ENCODE measurements around the gene NOTCH4.
"Not testable (repeated sequence)": the region's sequence is repeated elsewhere in the genome, so short reads cannot be mapped to it uniquely, and the experiment has no call there.

NOTCH4 gene

GRCh38 chr6:32218167-32218566, 5.7 kb downstream of the NOTCH4 start:
- no peak for DNase-seq (ENCODE audit: low read depth in 3 of 3)

DNA sequence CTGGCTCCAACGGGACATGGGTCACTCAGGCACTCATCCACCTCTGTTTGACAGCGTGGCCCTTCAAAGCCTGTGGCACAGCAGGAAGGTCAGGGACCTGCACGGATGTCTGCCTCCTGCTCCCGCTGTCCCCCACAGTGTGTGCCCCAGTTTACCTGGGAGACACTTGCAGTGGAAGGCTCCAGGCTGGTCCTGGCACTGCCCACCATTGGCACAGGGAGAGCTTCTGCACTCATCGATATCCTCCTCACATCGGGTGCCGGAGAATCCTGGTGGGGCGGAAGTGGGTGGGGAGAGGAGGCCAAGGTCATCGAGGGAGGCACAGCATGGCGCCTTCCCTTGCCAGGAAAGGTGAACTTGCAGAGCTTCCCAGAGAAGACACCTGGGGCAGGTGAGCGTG, 6.9 kb downstream of the NOTCH4 start:
- DNase-seq (ENCODE audit: low read depth in 3 of 3), result no peak

- no peak for DNase-seq (ENCODE audit: low read depth in 3 of 3)
Measured at GRCh38 chr6:32216285-32216684, 7.6 kb downstream of the NOTCH4 start.

GRCh38 chr6:32215617-32216016, 8.2 kb downstream of the NOTCH4 start:
- DNase-seq (ENCODE audit: low read depth in 3 of 3), result no peak

- no peak for DNase-seq (ENCODE audit: low read depth in 3 of 3)
Measured at GRCh38 chr6:32214126-32214525, 9.7 kb downstream of the NOTCH4 start.

GRCh38 chr6:32213649-32214048, 10.2 kb downstream of the NOTCH4 start:
- DNase-seq (ENCODE audit: low read depth in 3 of 3), result no peak

DNA sequence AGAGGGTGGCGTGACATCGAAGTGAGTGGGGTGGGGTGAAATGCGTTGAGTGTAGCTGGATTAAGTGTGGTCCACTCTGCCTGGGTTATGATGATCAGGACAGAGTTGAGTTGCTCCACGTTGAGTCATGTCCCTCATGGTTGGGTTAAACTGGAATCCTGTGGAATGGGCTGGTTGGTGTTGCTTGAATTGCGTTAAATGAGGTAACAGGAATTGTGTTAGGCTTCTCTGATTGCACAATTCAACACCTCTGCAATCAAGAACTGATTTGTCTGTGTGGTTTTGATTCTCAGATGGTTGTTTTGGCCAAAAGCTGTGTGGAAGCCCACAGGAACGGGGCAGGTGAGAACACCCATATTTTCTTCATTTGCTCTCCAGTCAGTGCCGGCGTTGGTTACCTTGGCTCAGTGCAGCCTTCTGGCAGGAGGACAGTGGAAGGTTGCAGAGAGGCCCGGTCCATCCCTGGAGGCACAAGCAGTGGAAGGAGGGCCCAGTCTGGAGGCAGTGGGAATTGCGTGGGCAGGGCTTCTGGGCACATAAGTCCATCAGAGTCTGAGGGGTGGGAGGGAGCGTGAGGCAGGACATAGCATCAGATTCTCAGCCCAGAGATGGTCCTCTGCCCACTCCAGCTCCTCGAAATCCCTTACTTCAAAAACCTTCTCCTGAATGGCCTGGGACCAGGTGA, 11.6 kb downstream of the NOTCH4 start:
- DNase-seq (ENCODE audit: low read depth in 3 of 3), result no peak

GRCh38 chr6:32211432-32211831, 12.4 kb downstream of the NOTCH4 start:
- not testable (repeated sequence) for DNase-seq (ENCODE audit: low read depth in 3 of 3)

GRCh38 chr6:32210191-32210601, 13.7 kb downstream of the NOTCH4 start:
- no peak for DNase-seq (ENCODE audit: low read depth in 3 of 3)

GRCh38 chr6:32208996-32209395, 14.9 kb downstream of the NOTCH4 start:
- no peak for DNase-seq (ENCODE audit: low read depth in 3 of 3)

DNA sequence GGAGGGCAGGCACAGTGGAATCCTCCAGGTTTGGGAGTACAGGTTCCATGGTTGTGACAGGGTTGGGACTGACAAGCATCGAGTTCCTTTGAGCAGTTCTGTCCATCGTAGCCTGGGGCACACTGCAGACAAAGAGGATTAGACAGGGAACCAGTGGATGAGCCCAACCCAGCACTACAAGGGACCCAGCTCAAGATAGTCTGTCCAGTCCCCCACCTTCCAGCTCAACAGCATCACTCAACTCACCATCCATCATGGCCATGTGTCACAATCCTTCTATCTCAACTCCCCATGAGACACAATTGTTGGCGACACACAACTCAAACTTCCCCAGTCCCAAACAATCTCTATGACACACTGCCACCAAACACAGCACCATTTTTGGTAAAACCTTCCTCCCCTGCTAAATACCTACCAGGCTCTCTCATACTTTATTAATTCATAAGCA, 19.6 kb downstream of the NOTCH4 start:
- no peak for DNase-seq (ENCODE audit: low read depth in 3 of 3)

DNA sequence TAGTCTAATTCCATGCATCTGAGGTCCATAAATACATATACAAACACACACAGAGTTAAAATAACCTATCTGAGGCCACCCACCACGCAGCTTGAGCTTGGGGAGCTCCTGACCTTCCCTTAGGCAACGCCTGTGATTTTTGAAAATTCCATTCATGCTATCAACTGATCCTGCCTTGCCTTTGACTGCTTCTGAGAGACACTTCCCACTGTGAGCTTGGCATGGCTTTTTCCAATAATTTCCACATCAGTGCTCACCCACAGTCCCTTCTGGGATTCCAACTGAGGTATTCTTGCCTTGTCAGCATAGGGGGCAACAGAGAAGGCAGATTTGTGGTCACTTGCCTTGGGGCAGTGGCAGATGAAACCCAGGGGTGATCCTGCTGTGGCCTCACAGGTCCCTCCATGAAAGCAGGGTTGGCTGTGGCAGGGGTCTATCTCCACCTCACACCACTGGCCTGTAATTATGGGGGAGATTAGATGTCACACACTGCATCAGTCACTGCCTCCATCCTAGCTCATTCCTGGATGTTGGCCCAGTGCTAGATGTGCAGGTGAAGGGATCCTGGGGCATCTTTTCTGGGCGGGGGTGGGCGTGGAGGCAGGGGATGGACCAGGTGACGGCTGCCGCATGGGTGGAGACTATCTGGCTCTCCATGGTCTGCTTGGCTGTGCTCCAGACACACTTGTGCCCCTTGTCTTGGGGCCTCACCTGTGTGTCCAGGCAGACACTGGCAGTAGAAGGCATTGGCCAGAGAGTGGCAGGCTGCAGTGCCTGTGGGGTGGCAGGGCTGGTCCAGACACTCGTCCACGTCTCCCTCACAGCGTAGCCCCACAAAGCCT, 20.2 kb downstream of the NOTCH4 start:
- DNase-seq (ENCODE audit: low read depth in 3 of 3), result no peak

DNA sequence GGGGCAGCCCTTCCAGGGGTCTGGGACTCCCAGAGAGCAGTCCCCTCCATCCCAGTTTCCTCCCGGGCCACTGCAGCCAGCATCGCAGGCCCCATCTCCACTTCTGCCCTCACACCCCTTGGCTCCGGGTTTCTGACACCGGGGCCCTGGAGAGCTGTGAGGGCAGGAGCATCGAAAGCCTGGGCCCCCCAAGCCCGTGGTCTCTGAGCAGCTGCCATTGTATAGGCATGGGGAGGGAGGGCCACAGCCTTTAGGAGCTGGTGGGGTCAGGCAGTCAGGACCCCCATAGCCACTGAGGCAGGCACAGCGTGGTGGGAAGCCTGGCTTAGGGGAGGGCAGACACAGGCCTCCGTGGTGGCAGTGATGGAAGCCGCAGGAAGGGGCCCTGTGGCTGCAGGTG, 21.7 kb downstream of the NOTCH4 start:
- DNase-seq (ENCODE audit: low read depth in 3 of 3), result no peak

- DNase-seq (ENCODE audit: low read depth in 3 of 3), result no peak
Measured at GRCh38 chr6:32200711-32201475, 23.0 kb downstream of the NOTCH4 start.

- DNase-seq (ENCODE audit: low read depth in 3 of 3), result no peak
Measured at GRCh38 chr6:32198866-32199265, 25.0 kb downstream of the NOTCH4 start.

- DNase-seq (ENCODE audit: low read depth in 3 of 3), result no peak
Measured at GRCh38 chr6:32198345-32198696, 25.5 kb downstream of the NOTCH4 start.

DNA sequence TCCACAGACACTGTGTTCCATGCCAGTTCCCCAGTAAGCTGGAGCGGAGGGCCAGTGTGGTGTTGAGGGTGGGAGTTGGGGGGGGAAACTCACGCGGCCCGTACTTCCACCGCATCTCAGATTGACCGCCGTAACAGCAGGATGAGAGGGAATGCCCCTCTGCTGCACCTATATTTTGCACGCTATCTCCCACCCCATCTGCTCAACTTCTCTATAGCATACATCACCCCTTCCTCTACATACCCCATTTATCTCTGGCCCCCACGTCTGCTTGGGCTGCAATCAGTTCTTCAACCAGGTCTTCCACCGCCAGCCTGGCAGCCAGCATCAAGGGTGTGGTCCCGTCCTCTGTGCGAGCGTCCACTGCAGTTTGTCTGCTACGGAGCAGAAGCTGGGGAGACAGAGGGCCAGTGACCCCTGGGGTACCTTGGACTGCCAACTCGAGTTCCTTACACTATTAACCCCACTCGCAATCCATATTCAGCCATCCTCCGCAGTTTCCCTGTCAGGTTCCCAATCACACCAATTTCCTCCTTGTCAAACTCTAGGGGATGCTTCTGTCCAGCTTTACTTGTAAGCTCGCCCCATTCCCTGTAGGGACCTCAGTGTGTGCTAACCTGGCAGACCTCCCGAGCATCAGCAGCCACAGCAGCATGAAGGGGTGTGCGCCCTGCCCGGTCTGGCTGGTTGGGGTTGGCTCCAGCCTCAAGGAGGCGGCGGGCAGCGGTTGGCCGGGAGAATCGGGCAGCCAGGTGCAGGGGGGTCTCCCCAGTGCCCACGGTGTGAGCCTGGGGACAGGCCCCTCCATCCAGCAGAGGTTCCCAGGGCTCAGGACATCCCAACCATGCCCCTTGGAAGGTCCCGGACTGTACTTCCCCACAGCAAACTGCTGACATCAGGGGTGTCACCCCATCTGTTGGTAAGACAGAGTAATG, 26.9 kb downstream of the NOTCH4 start:
- no peak for DNase-seq (ENCODE audit: low read depth in 3 of 3)

GRCh38 chr6:32195902-32196681, 27.8 kb downstream of the NOTCH4 start:
- DNase-seq (ENCODE audit: low read depth in 3 of 3), result peak in 1 of 3 donors; percentile 61

GRCh38 chr6:32195652-32195901, 28.3 kb downstream of the NOTCH4 start:
- peak; percentile 100 for DNase-seq (ENCODE audit: low read depth in 3 of 3)

GRCh38 chr6:32194825-32195651, 28.8 kb downstream of the NOTCH4 start:
- no peak for DNase-seq (ENCODE audit: low read depth in 3 of 3)
